Stimulated activated CD4-positive, alpha-beta T cell treated with anti-CD3 and anti-CD28 coated beads, Interleukin-1b, Interleukin-23, amount 100 ng/mL, for 48 hours (primary cell): ENCODE data around the gene PLXDC2.
"Not testable (repeated sequence)": the region's sequence is repeated elsewhere in the genome, so short reads cannot be mapped to it uniquely, and the experiment has no call there.

ENCODE experiments used
- DNase-seq: peaks from one replicate; pipeline ENCODE4 v3.0.0-alpha.2; 2020

Gene PLXDC2

GRCh38 chr10:19816411-19817230 is at the start of gene PLXDC2:
TSS of gene PLXDC2 (plus strand) at chr10:19816432.
- no peak for DNase-seq

GRCh38 chr10:19767876-19768275 is 48.4 kb upstream of the PLXDC2 start:
- DNase-seq: no peak

GRCh38 chr10:19769826-19770225 is 46.4 kb upstream of the PLXDC2 start:
- DNase-seq: not testable (repeated sequence)

GRCh38 chr10:19772972-19773371 is 43.3 kb upstream of the PLXDC2 start:
- no peak for DNase-seq

- no peak for DNase-seq
Measured at GRCh38 chr10:19775296-19775695, 40.9 kb upstream of the PLXDC2 start.

- no peak for DNase-seq
Measured at GRCh38 chr10:19777806-19778205, 38.4 kb upstream of the PLXDC2 start.

GRCh38 chr10:19778996-19779395 is 37.2 kb upstream of the PLXDC2 start:
- no peak for DNase-seq

GRCh38 chr10:19782430-19783089 is 33.7 kb upstream of the PLXDC2 start:
- no peak for DNase-seq

- DNase-seq: no peak
Measured at GRCh38 chr10:19783721-19784120, 32.5 kb upstream of the PLXDC2 start.

- no peak for DNase-seq
Measured at GRCh38 chr10:19785366-19785765, 30.9 kb upstream of the PLXDC2 start.

GRCh38 chr10:19788075-19788686 is 28.1 kb upstream of the PLXDC2 start:
- DNase-seq: no peak

GRCh38 chr10:19788902-19789301 is 27.3 kb upstream of the PLXDC2 start:
- no peak for DNase-seq

- DNase-seq: no peak
Measured at GRCh38 chr10:19789607-19790006, 26.6 kb upstream of the PLXDC2 start.

- DNase-seq: no peak
Measured at GRCh38 chr10:19791032-19791431, 25.2 kb upstream of the PLXDC2 start.

GRCh38 chr10:19795684-19796083 is 20.5 kb upstream of the PLXDC2 start:
- no peak for DNase-seq

- DNase-seq: no peak
Measured at GRCh38 chr10:19800161-19800560, 16.1 kb upstream of the PLXDC2 start.

- no peak for DNase-seq
Measured at GRCh38 chr10:19801369-19801768, 14.9 kb upstream of the PLXDC2 start.

- DNase-seq: no peak
Measured at GRCh38 chr10:19803676-19804075, 12.6 kb upstream of the PLXDC2 start.

- no peak for DNase-seq
Measured at GRCh38 chr10:19809481-19809880, 6.8 kb upstream of the PLXDC2 start.

- no peak for DNase-seq
Measured at GRCh38 chr10:19811540-19811939, 4.7 kb upstream of the PLXDC2 start.

GRCh38 chr10:19812976-19813375 is 3.3 kb upstream of the PLXDC2 start:
- DNase-seq: no peak

GRCh38 chr10:19815036-19815730 is 1.0 kb upstream of the PLXDC2 start:
- DNase-seq: no peak

- no peak for DNase-seq
Measured at GRCh38 chr10:19815731-19816410, 361 bp upstream of the PLXDC2 start.
